GM12864 (cell line): ENCODE results near the gene BCAS4.

Source experiments
- DNase-seq: peaks from one replicate; pipeline ENCODE4 v3.0.0-alpha.2; 2011; ENCODE audit warnings: low read depth
- H3K4me3 ChIP-seq: 2 replicates; pipeline ENCODE4 v1.5.1; 2011; ENCODE audit warnings: mild to moderate bottlenecking, low read depth, low read length, control low read depth
- TF ChIP-seq, protein P1 (sequence below): IDR thresholded peaks from 2 replicates; pipeline ENCODE4 v1.5.1; 2011; ENCODE audit warnings: low read depth, mild to moderate bottlenecking, moderate library complexity, low read length, control low read depth, inconsistent platforms; ENCODE audit errors: missing control alignments

The BCAS4 gene

GRCh38 chr20:50821257-50821921, 26.5 kb downstream of the BCAS4 start:
- no peak for DNase-seq
- TF ChIP-seq, protein P1, sequence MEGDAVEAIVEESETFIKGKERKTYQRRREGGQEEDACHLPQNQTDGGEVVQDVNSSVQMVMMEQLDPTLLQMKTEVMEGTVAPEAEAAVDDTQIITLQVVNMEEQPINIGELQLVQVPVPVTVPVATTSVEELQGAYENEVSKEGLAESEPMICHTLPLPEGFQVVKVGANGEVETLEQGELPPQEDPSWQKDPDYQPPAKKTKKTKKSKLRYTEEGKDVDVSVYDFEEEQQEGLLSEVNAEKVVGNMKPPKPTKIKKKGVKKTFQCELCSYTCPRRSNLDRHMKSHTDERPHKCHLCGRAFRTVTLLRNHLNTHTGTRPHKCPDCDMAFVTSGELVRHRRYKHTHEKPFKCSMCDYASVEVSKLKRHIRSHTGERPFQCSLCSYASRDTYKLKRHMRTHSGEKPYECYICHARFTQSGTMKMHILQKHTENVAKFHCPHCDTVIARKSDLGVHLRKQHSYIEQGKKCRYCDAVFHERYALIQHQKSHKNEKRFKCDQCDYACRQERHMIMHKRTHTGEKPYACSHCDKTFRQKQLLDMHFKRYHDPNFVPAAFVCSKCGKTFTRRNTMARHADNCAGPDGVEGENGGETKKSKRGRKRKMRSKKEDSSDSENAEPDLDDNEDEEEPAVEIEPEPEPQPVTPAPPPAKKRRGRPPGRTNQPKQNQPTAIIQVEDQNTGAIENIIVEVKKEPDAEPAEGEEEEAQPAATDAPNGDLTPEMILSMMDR: no peak
- H3K4me3 ChIP-seq: peak overlapping the region; percentile 8

DNA sequence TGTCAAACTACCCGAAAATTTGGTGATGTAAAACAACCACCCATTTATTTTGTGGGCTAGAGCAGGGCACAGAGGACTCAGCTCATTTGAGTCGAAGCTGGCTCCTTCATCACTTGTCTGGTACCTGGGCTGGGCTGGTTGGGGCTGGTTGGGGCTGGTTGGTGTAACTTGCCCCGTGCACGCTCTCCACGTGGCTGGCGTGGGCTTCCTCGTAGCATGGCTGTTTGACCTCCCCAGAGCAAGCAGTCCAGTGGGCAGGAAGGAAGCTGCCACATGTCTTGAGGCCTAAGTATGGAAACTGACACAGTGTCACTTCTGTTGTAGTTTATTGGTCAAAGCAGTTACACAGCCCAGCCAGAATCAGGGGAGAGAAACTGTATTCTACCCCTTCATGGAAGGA, 27.1 kb downstream of the BCAS4 start:
- TF ChIP-seq, protein P1: no peak
- no peak for DNase-seq
- H3K4me3 ChIP-seq: no peak overlapping the region

GRCh38 chr20:50823319-50823718, 28.5 kb downstream of the BCAS4 start:
- TF ChIP-seq, protein P1: no peak
- H3K4me3 ChIP-seq: no peak overlapping the region
- DNase-seq: no peak

DNA sequence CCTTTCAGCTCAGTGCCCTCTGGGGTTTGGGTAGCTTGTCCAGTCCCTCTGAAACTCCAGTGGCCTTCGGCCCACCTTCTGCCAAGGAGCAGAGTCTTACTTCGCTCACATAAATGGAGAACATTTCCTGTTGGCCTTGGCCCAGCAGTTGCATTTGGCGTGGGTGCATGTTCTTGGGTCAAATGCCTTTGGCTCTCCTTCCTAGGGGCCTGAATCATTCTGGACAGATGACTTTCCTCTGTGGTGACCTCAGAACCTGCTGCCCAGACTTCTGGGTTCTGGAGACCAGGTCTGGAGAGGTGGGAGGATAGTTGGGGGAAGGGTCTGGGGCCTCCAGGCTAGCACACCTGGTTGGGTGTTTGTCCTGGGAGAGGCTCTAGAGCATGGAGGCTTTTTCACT, 29.3 kb downstream of the BCAS4 start:
- H3K4me3 ChIP-seq: no peak overlapping the region
- DNase-seq: no peak
- TF ChIP-seq, protein P1: no peak

GRCh38 chr20:50826121-50826520, 31.3 kb downstream of the BCAS4 start:
- no peak for DNase-seq
- no peak overlapping the region for H3K4me3 ChIP-seq
- TF ChIP-seq, protein P1: no peak

- H3K4me3 ChIP-seq: no peak overlapping the region
- no peak for DNase-seq
- TF ChIP-seq, protein P1: no peak
Observed at GRCh38 chr20:50828363-50829136, 33.7 kb downstream of the BCAS4 start.
